SK-N-SH (cell line): ENCODE results near the gene RMC1. TPM values are rescaled to one million over a fixed set of nuclear protein-coding genes. Genes with fewer than 3 reads are reported as not detected.

Experiments used
- CTCF ChIA-PET: fragments of 300-600, 350-600 bp; formaldehyde crosslinking; extraction: SDS; loops from one replicate; lab custom pipeline; 2021; lab: Yijun Ruan, JAX
- POLR2A ChIA-PET: fragments of 350-600 bp; sonication (Branson Sonifier 250); formaldehyde crosslinking; extraction: SDS; loops from one replicate; lab custom pipeline; 2020; ENCODE audit warnings: antibody characterized with exemption, inconsistent platforms; lab: Yijun Ruan, JAX
- DNase-seq: peaks from one replicate; pipeline ENCODE4 v3.0.0; 2012
- H2AFZ ChIP-seq: fragments of 200-600 bp; sonication (generic); 2 replicates; pipeline ENCODE4 v1.8.1; 2016; ENCODE audit warnings: antibody characterized with exemption, mild to moderate bottlenecking, low read depth
- H3F3A ChIP-seq: fragments of 200-600 bp; sonication (generic); replicated peaks from 2 replicates; pipeline ENCODE3; 2016; ENCODE audit warnings: antibody characterized with exemption, mild to moderate bottlenecking; ENCODE audit not compliant: insufficient read depth
- H3K27ac ChIP-seq, 2 experiments: fragments of 200-500 bp in 1 of 2; fragments of 200-600 bp in 1 of 2; sonication (Bioruptor generic) in 1 of 2; sonication (generic), shearing (Covaris generic) in 1 of 2; 2 replicates each; pipeline versions ENCODE4 v1.5.1 to v1.6.1; 2014 to 2016; ENCODE audit warnings: low read depth in 2 of 2, inconsistent platforms in 1 of 2, low read length in 1 of 2, mild to moderate bottlenecking in 1 of 2, mixed read lengths in 1 of 2
- H3K27me3 ChIP-seq: fragments of 200-600 bp; sonication (generic), shearing (Covaris generic); 2 replicates; pipeline ENCODE4 v1.6.1; 2016; ENCODE audit warnings: mixed run types; ENCODE audit not compliant: insufficient read depth
- H3K36me3 ChIP-seq, 2 experiments: fragments of 200-500 bp in 1 of 2; fragments of 200-600 bp in 1 of 2; sonication (Bioruptor generic) in 1 of 2; sonication (generic) in 1 of 2; replicated peaks in 1 of 2; 2 replicates each; pipeline versions ENCODE3 to v1.5.1; 2014 to 2016; ENCODE audit warnings: low read length in 1 of 2, mild to moderate bottlenecking in 1 of 2; ENCODE audit not compliant: insufficient read depth in 2 of 2, control insufficient read depth in 1 of 2
- H3K4me1 ChIP-seq, 2 experiments: fragments of 200-500 bp in 1 of 2; fragments of 200-600 bp in 1 of 2; sonication (Bioruptor generic) in 1 of 2; sonication (generic), shearing (Covaris generic) in 1 of 2; 2 replicates each; pipeline versions ENCODE4 v1.5.1 to v1.6.1; 2014 to 2016; ENCODE audit warnings: low read depth in 1 of 2, low read length in 1 of 2, mixed run types in 1 of 2; ENCODE audit not compliant: insufficient read depth in 2 of 2, control insufficient read depth in 1 of 2
- H3K4me2 ChIP-seq: fragments of 200-600 bp; sonication (generic), shearing (Covaris generic); 2 replicates; pipeline ENCODE4 v1.6.1; 2017; ENCODE audit warnings: mixed run types
- H3K4me3 ChIP-seq, 2 experiments: fragments of 200-500 bp in 1 of 2; fragments of 200-600 bp in 1 of 2; sonication (Bioruptor generic) in 1 of 2; sonication (generic), shearing (Covaris generic) in 1 of 2; 2 replicates each; pipeline versions ENCODE4 v1.5.1 to v1.8.1; 2014 to 2016; ENCODE audit warnings: low read depth in 2 of 2, inconsistent platforms in 1 of 2, low read length in 1 of 2, mild to moderate bottlenecking in 1 of 2, mixed read lengths in 1 of 2, moderate library complexity in 1 of 2
- H3K79me2 ChIP-seq: fragments of 200-600 bp; sonication (generic); 2 replicates; pipeline ENCODE4 v1.8.1; 2017; ENCODE audit warnings: mild to moderate bottlenecking; ENCODE audit not compliant: insufficient read depth
- H3K9ac ChIP-seq: fragments of 200-600 bp; sonication (generic); 2 replicates; pipeline ENCODE4 v1.6.1; 2017; ENCODE audit warnings: mixed run types
- H3K9me2 ChIP-seq: fragments of 200-600 bp; sonication (generic); 2 replicates; pipeline ENCODE4 v1.6.1; 2017; ENCODE audit warnings: mixed run types
- H3K9me3 ChIP-seq: fragments of 200-600 bp; sonication (generic); 2 replicates; pipeline ENCODE4 v1.6.1; 2017; ENCODE audit warnings: mixed run types, mild to moderate bottlenecking, moderate library complexity
- H4K20me1 ChIP-seq: fragments of 200-600 bp; sonication (generic); 2 replicates; pipeline ENCODE4 v1.6.1; 2017; ENCODE audit warnings: mild to moderate bottlenecking, mixed run types; ENCODE audit not compliant: insufficient read depth
- ELF1 ChIP-seq: IDR thresholded peaks from 2 replicates; pipeline ENCODE4 v1.4.0; 2012
- EZH2phosphoT487 ChIP-seq: fragments of 200-600 bp; sonication (generic); IDR thresholded peaks from 2 replicates; pipeline ENCODE4 v1.6.1; 2017; ENCODE audit warnings: low read depth, mixed run types, mild to moderate bottlenecking, antibody characterized with exemption, moderate library complexity, borderline replicate concordance
- FOSL2 ChIP-seq: IDR thresholded peaks from 2 replicates; pipeline ENCODE4 v1.4.0; 2012; ENCODE audit warnings: low read depth, mild to moderate bottlenecking, moderate library complexity, borderline replicate concordance
- FOXJ3 ChIP-seq: sonication (generic); formaldehyde crosslinking; IDR thresholded peaks from 2 replicates; pipeline ENCODE4 v1.5.1; 2020; ENCODE audit warnings: mild to moderate bottlenecking, missing genetic modification reagents
- FOXM1 ChIP-seq: IDR thresholded peaks from 2 replicates; pipeline ENCODE4 v1.4.0; 2012; ENCODE audit warnings: low read depth, mild to moderate bottlenecking
- IRF3 ChIP-seq: fragments of 150-350 bp; IDR thresholded peaks from 2 replicates; pipeline ENCODE4 v1.6.1; 2016; ENCODE audit warnings: mild to moderate bottlenecking, low read depth, low read length
- MAX ChIP-seq: IDR thresholded peaks from 2 replicates; pipeline ENCODE4 v1.4.0; 2012; ENCODE audit warnings: low read depth
- RAD21 ChIP-seq: IDR thresholded peaks from 2 replicates; pipeline ENCODE4 v1.6.1; 2012; ENCODE audit warnings: mild to moderate bottlenecking, low read length
- REST ChIP-seq: IDR thresholded peaks from 2 replicates; pipeline ENCODE4 v1.6.1; 2012; ENCODE audit warnings: mild to moderate bottlenecking, low read depth, low read length, moderate library complexity
- RFX5 ChIP-seq: IDR thresholded peaks from 2 replicates; pipeline ENCODE4 v1.6.1; 2012; ENCODE audit warnings: mild to moderate bottlenecking, improper control_type of control experiment, low read length
- TEAD4 ChIP-seq: IDR thresholded peaks from 2 replicates; pipeline ENCODE4 v1.4.0; 2012; ENCODE audit warnings: mild to moderate bottlenecking, borderline replicate concordance; ENCODE audit not compliant: insufficient read depth
- USF1 ChIP-seq: IDR thresholded peaks from 2 replicates; pipeline ENCODE4 v1.4.0; 2012; ENCODE audit warnings: low read depth, borderline replicate concordance
- USF2 ChIP-seq: fragments of 150-350 bp; IDR thresholded peaks from 2 replicates; pipeline ENCODE4 v1.6.1; 2017; ENCODE audit warnings: antibody characterized with exemption, low read length, low read depth, borderline replicate concordance
- ZBTB33 ChIP-seq: IDR thresholded peaks from 2 replicates; pipeline ENCODE4 v1.4.0; 2012; ENCODE audit warnings: low read depth, borderline replicate concordance
- WGBS: methylation state at CpG from one replicate; pipeline ENCODE4 v1.1.6; 2017; ENCODE audit warnings: low lambda C conversion rate; 5-methylcytosine and 5-hydroxymethylcytosine counted together
- polyA plus RNA-seq, 3 experiments: library from polyadenylated mRNA; depleted of rRNA; stranded (reverse); fragments of >200 nt; gene quantifications; 2 replicates each; pipeline ENCODE4 v1.2.3, GENCODE V29; 2012
- TF ChIP-seq, protein P1 (sequence below): fragments of 200-600 bp; sonication (generic); IDR thresholded peaks from 2 replicates; pipeline ENCODE4 v1.6.1; 2017; ENCODE audit warnings: antibody characterized with exemption, mild to moderate bottlenecking, moderate library complexity

Gene RMC1
- polyA plus RNA-seq, 1 of the 3 experiments (the other 2 are of a cell fraction): 26.4 TPM

DNA sequence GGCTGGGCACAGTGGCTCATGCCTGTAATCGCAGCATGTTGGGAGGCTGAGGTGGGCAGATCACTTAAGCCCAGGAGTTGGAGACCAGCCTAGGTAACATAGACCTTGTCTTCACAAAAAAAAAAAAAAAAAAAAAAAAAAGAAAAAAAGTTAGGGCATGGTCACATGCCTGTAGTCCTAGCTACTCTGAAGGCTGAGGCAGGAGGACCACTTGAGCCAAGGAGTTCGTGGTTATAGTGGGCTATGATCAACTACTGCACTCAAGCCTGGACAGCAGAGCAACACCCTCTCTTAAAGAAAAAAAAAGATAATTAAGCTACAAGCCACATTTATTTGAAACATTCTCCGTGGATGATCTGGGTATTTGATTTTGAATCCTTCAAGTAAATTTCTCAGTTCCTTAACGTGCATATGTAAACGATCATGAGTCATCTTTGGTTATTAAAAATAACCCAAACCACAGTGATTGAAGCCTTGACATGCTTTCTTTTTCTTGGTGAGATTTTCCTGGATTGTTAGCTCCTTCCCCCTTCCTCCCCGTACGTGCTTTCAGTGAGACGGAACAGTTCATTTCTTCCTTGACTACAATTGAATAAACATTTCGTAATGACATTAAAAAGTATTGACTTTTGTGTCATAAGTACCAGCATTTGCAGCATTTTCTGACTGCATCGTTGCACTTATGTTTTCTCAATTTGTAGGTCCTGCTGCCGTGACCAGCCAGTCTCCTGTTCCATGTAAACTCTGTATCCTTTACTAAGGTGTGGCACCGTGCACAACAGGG is 20.3 kb downstream of the RMC1 start:
- Histone ChIP-seq H3K4me3 (no peak overlapping the region), H3K36me3 (peaks cover 56 to 73% of the 10 kb centered on the region in 2 experiments), H3K9me2 (no peaks in the 10 kb centered on the region), H3K4me1 (peaks cover 0 to 5% of the 10 kb centered on the region in 2 experiments; a peak in 1 of 4 replicates), H3K9ac (no peak overlapping the region), H2AFZ (no peak overlapping the region), H4K20me1 (no peaks in the 10 kb centered on the region), H3K9me3 (no peaks in the 10 kb centered on the region), H3K27me3 (no peaks in the 10 kb centered on the region), H3K4me2 (no peak overlapping the region), H3K27ac (0 out of 4 replicates have a peak overlapping the region, but pooled peaks of 1 of the 2 experiments have one; percentile 12), H3F3A (peaks cover 7% of the 10 kb centered on the region), H3K79me2 (no peaks in the 10 kb centered on the region; the same call in none of the 2 replicates)
- POLR2A ChIA-PET: interaction anchor here (0.6 kb wide), 1 partner anchor 25 kb away, joined by 3 read pairs; no protein-coding TSS in a partner anchor
- CTCF ChIA-PET: interaction anchor here (1.0 to 1.3 kb wide), 3 partner anchors 8 to 23 kb away, joined by 3 to 5 read pairs (median 3); no protein-coding TSS in a partner anchor
- DNase-seq: no peak
- TF ChIP-seq USF1 (no peak), ZBTB33 (no peak), USF2 (no peak), RAD21 (no peak), FOXM1 (no peak), IRF3 (no peak), FOXJ3 (CRISPR knock-in tag) (no peak), RFX5 (no peak), MAX (no peak), REST (no peak), EZH2phosphoT487 (no peak), FOSL2 (no peak), TEAD4 (no peak), ELF1 (no peak)
- TF ChIP-seq, protein P1, sequence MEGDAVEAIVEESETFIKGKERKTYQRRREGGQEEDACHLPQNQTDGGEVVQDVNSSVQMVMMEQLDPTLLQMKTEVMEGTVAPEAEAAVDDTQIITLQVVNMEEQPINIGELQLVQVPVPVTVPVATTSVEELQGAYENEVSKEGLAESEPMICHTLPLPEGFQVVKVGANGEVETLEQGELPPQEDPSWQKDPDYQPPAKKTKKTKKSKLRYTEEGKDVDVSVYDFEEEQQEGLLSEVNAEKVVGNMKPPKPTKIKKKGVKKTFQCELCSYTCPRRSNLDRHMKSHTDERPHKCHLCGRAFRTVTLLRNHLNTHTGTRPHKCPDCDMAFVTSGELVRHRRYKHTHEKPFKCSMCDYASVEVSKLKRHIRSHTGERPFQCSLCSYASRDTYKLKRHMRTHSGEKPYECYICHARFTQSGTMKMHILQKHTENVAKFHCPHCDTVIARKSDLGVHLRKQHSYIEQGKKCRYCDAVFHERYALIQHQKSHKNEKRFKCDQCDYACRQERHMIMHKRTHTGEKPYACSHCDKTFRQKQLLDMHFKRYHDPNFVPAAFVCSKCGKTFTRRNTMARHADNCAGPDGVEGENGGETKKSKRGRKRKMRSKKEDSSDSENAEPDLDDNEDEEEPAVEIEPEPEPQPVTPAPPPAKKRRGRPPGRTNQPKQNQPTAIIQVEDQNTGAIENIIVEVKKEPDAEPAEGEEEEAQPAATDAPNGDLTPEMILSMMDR: no peak
- whole genome bisulfite sequencing: 86% methylated on average over 12 of the region's 12 CpGs
